Trophoblast cell (in vitro differentiated cells and primary cell): ENCODE data around the gene CHRD. TPM values are rescaled to one million over a fixed set of nuclear protein-coding genes. Genes with fewer than 3 reads are reported as not detected.

Experiments
- DNase-seq, 2 donors: peaks; one replicate each; pipeline ENCODE4 v3.0.0-alpha.2; 2016
- H2AFZ ChIP-seq: 2 replicates; pipeline ENCODE4 v1.6.1; 2013; ENCODE audit warnings: low read length, moderate library complexity, mild to moderate bottlenecking; ENCODE audit not compliant: insufficient read depth, poor library complexity
- H2AK5ac ChIP-seq: 2 replicates; pipeline ENCODE4 v1.6.1; 2013; ENCODE audit warnings: mild to moderate bottlenecking, low read length
- H2BK120ac ChIP-seq: 2 replicates; pipeline ENCODE4 v1.6.1; 2013; ENCODE audit warnings: low read length, mild to moderate bottlenecking, moderate library complexity; ENCODE audit not compliant: insufficient read depth, poor library complexity
- H2BK12ac ChIP-seq: 2 replicates; pipeline ENCODE4 v1.6.1; 2013; ENCODE audit warnings: mild to moderate bottlenecking, low read length, moderate library complexity
- H2BK5ac ChIP-seq: 2 replicates; pipeline ENCODE4 v1.6.1; 2013; ENCODE audit warnings: low read length, low read depth, moderate library complexity, mild to moderate bottlenecking; ENCODE audit not compliant: poor library complexity
- H3K14ac ChIP-seq: 2 replicates; pipeline ENCODE4 v1.6.1; 2013; ENCODE audit warnings: mild to moderate bottlenecking, low read length
- H3K18ac ChIP-seq: 2 replicates; pipeline ENCODE4 v1.6.1; 2013; ENCODE audit warnings: mild to moderate bottlenecking, low read length
- H3K23ac ChIP-seq: 2 replicates; pipeline ENCODE4 v1.6.1; 2013; ENCODE audit warnings: low read length
- H3K27ac ChIP-seq: 2 replicates; pipeline ENCODE4 v1.5.1; 2013; ENCODE audit warnings: low read depth, mild to moderate bottlenecking, inconsistent platforms, low read length, moderate library complexity
- H3K27me3 ChIP-seq: 2 replicates; pipeline ENCODE4 v1.6.1; 2013; ENCODE audit warnings: inconsistent platforms, mild to moderate bottlenecking, low read length, moderate library complexity; ENCODE audit not compliant: insufficient read depth
- H3K36me3 ChIP-seq, 2 experiments: 1 replicate in 1 of 2; 2 replicates in 1 of 2; pipeline ENCODE4 v1.6.1; 2013; ENCODE audit warnings: low read length in 2 of 2, mild to moderate bottlenecking in 2 of 2, moderate library complexity in 1 of 2; ENCODE audit not compliant: insufficient read depth in 2 of 2, control insufficient read depth in 1 of 2
- H3K4ac ChIP-seq: 2 replicates; pipeline ENCODE4 v1.6.1; 2013; ENCODE audit warnings: low read depth, mild to moderate bottlenecking, low read length, moderate library complexity
- H3K4me1 ChIP-seq, 2 experiments: 1 replicate in 1 of 2; 2 replicates in 1 of 2; pipeline ENCODE4 v1.6.1; 2013; ENCODE audit warnings: low read length in 2 of 2, mild to moderate bottlenecking in 2 of 2, moderate library complexity in 1 of 2; ENCODE audit not compliant: insufficient read depth in 2 of 2, control insufficient read depth in 1 of 2
- H3K4me2 ChIP-seq: 2 replicates; pipeline ENCODE4 v1.6.1; 2013; ENCODE audit warnings: inconsistent platforms, mild to moderate bottlenecking, low read length, moderate library complexity
- H3K4me3 ChIP-seq: 2 replicates; pipeline ENCODE4 v1.5.1; 2013; ENCODE audit warnings: mild to moderate bottlenecking, low read depth, low read length, inconsistent platforms
- H3K79me1 ChIP-seq: one replicate; pipeline ENCODE4 v1.6.1; 2013; ENCODE audit warnings: low read length
- H3K79me2 ChIP-seq: 2 replicates; pipeline ENCODE4 v1.6.1; 2013; ENCODE audit warnings: low read length, mild to moderate bottlenecking; ENCODE audit not compliant: control insufficient read depth, insufficient read depth, poor library complexity
- H3K9ac ChIP-seq: 2 replicates; pipeline ENCODE4 v1.6.1; 2013; ENCODE audit warnings: mild to moderate bottlenecking, low read length
- H3K9me3 ChIP-seq: 2 replicates; pipeline ENCODE4 v1.6.1; 2013; ENCODE audit warnings: low read depth, mild to moderate bottlenecking, control low read depth, inconsistent platforms, low read length; ENCODE audit not compliant: insufficient read depth
- H4K12ac ChIP-seq: 2 replicates; pipeline ENCODE4 v1.6.1; 2013; ENCODE audit warnings: low read depth, mild to moderate bottlenecking, low read length, moderate library complexity
- H4K8ac ChIP-seq: 2 replicates; pipeline ENCODE4 v1.6.1; 2013; ENCODE audit warnings: low read depth, mild to moderate bottlenecking, low read length, moderate library complexity
- H4K91ac ChIP-seq: one replicate; pipeline ENCODE4 v1.6.1; 2013; ENCODE audit warnings: low read depth, mild to moderate bottlenecking, low read length, moderate library complexity
- WGBS: extraction: QIAGEN DNeasy Blood & Tissue Kit; methylation state at CpG from one replicate; pipeline ENCODE4 v1.1.7; 2013; ENCODE audit warnings: missing lambda C conversion rate; ENCODE audit not compliant: insufficient read length, insufficient coverage; ENCODE audit errors: extremely low coverage; 5-methylcytosine and 5-hydroxymethylcytosine counted together
- polyA plus RNA-seq: library from polyadenylated mRNA; stranded (reverse); fragments of 200-250 nt; gene quantifications from 2 replicates; pipeline ENCODE4 v1.2.3, GENCODE V29; 2013

The CHRD gene
- 9.8 and 10.2 TPM in 2 replicates for polyA plus RNA-seq

- Histone ChIP-seq H3K4me1 (peaks cover 26 to 27% of the 10 kb centered on the region in 2 experiments), H4K91ac (peak within 1 kb of the TSS; percentile 59), H3K4ac (no peak within 1 kb of the TSS), H3K27ac (no peak within 1 kb of the TSS), H3K9ac (no peak within 1 kb of the TSS), H3K14ac (peak within 1 kb of the TSS; percentile 24), H3K4me2 (peak within 1 kb of the TSS; percentile 86), H2AFZ (no peak within 1 kb of the TSS), H2AK5ac (peak within 1 kb of the TSS; percentile 32), H3K79me1 (peaks cover 6% of the 10 kb centered on the region), H2BK12ac (peak within 1 kb of the TSS; percentile 41), H3K23ac (no peak within 1 kb of the TSS), H2BK120ac (peak within 1 kb of the TSS; percentile 7), H3K9me3 (peaks cover 2% of the 10 kb centered on the region), H4K12ac (no peak within 1 kb of the TSS), H3K18ac (peak within 1 kb of the TSS; percentile 25), H3K27me3 (peaks cover 19% of the 10 kb centered on the region), H3K4me3 (peak within 1 kb of the TSS; percentile 46), H2BK5ac (no peak within 1 kb of the TSS), H3K36me3 (peaks cover 1% of the 10 kb centered on the region in 2 experiments), H4K8ac (peak within 1 kb of the TSS; percentile 26), H3K79me2 (peaks cover 1% of the 10 kb centered on the region)
- no CpG with 5 or more reads among the region's 71 CpGs for WGBS
- peak in 1 of 2 donors; percentile 19 for DNase-seq
These were observed at the start of gene CHRD for GRCh38 chr3:184379358-184380184. TSS of gene CHRD (plus strand) at chr3:184380054. CDS start at chr3:184380319, 265 bp downstream.

DNA sequence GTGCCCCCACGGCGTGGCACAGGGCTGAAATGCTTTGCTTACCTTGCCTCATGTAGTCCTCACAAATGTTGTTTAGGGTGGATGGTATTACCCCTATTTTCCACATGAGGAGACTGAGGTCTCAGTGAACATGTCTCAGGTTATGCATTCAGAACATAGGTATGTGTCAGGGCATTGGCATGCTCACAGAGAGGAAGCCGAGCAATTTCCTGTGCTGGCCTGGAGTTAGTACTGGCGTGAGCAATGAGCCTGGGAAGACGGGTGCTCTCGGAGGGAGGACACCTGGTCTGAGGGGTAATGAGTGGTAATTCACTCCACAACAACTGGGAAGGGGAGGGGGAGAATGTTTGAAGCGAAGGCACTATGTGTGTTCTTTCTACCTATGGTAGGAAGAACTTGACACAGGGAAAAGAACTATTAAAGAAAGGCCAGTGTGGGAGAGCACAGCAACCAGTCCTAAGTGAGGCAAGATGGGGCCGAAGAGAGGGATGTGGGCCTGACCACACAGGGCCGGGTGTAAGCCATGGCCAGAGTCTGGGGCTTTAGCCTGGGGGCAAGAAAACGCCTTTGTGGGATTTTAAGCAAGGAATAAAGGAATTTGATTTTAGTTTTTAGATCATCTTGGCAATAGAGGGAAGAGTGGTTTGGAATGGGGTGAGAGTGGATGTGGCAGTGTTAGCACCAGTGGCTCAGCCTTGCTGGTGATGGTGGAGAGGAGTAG is 47.3 kb upstream of the CHRD start:
- peaks cover 53 to 66% of the 10 kb centered on the region in 2 experiments for H3K36me3 ChIP-seq
- peak overlapping the region; percentile 50 for H4K91ac ChIP-seq
- peaks cover 28 to 33% of the 10 kb centered on the region in 2 experiments for H3K4me1 ChIP-seq
- no peak overlapping the region for H3K23ac ChIP-seq
- H4K8ac ChIP-seq, result no peak overlapping the region
- peaks cover 5% of the 10 kb centered on the region for H3K9me3 ChIP-seq
- no peak overlapping the region for H3K4ac ChIP-seq
- H3K27me3 ChIP-seq, result no peaks in the 10 kb centered on the region
- peak overlapping the region; percentile 25 for H3K4me2 ChIP-seq
- H2BK5ac ChIP-seq, result peak overlapping the region; percentile 49
- H3K4me3 ChIP-seq, result no peak overlapping the region
- H4K12ac ChIP-seq, result no peak overlapping the region
- no peak overlapping the region for H3K9ac ChIP-seq
- H2AFZ ChIP-seq, result no peak overlapping the region
- peaks cover 20% of the 10 kb centered on the region for H3K79me1 ChIP-seq
- H3K14ac ChIP-seq, result peak overlapping the region; percentile 5
- no CpG with 5 or more reads among the region's 10 CpGs for WGBS
- H2BK12ac ChIP-seq, result no peak overlapping the region
- H3K27ac ChIP-seq, result peak overlapping the region; percentile 66
- peaks cover 9% of the 10 kb centered on the region for H3K79me2 ChIP-seq
- H2BK120ac ChIP-seq, result no peak overlapping the region
- DNase-seq, result peak; percentile 80 to 85
- H2AK5ac ChIP-seq, result no peak overlapping the region
- peak overlapping the region; percentile 10 for H3K18ac ChIP-seq

GRCh38 chr3:184333190-184333589 is 46.7 kb upstream of the CHRD start:
- peak overlapping the region; percentile 66 for H3K27ac ChIP-seq
- peak overlapping the region; percentile 50 for H4K91ac ChIP-seq
- no peak overlapping the region for H2BK120ac ChIP-seq
- DNase-seq, result peak; percentile 91 to 94
- no peaks in the 10 kb centered on the region for H3K27me3 ChIP-seq
- H2BK12ac ChIP-seq, result no peak overlapping the region
- H2AFZ ChIP-seq, result no peak overlapping the region
- no peak overlapping the region for H3K4me3 ChIP-seq
- H2BK5ac ChIP-seq, result peak overlapping the region; percentile 49
- H3K4me1 ChIP-seq, result peaks cover 28 to 33% of the 10 kb centered on the region in 2 experiments
- no peak overlapping the region for H4K12ac ChIP-seq
- no peak overlapping the region for H2AK5ac ChIP-seq
- peaks cover 47 to 59% of the 10 kb centered on the region in 2 experiments for H3K36me3 ChIP-seq
- H3K4ac ChIP-seq, result no peak overlapping the region
- no CpG with 5 or more reads among the region's 6 CpGs for WGBS
- no peak overlapping the region for H3K23ac ChIP-seq
- no peak overlapping the region for H3K4me2 ChIP-seq
- no peak overlapping the region for H3K14ac ChIP-seq
- H3K9me3 ChIP-seq, result peaks cover 5% of the 10 kb centered on the region
- peak overlapping the region; percentile 10 for H3K18ac ChIP-seq
- H3K79me1 ChIP-seq, result peaks cover 20% of the 10 kb centered on the region
- H3K79me2 ChIP-seq, result peaks cover 9% of the 10 kb centered on the region
- no peak overlapping the region for H3K9ac ChIP-seq
- H4K8ac ChIP-seq, result no peak overlapping the region

GRCh38 chr3:184333700-184334099 is 46.2 kb upstream of the CHRD start:
- Histone ChIP-seq H3K4me1 (peaks cover 28 to 34% of the 10 kb centered on the region in 2 experiments), H4K12ac (no peak overlapping the region), H3K14ac (peak overlapping the region; percentile 0), H3K36me3 (peaks cover 42 to 54% of the 10 kb centered on the region in 2 experiments), H2AK5ac (no peak overlapping the region), H3K9me3 (peaks cover 5% of the 10 kb centered on the region), H3K27ac (peak overlapping the region; percentile 65), H3K18ac (peak overlapping the region; percentile 26), H2BK120ac (peak overlapping the region; percentile 0), H2AFZ (no peak overlapping the region), H3K23ac (no peak overlapping the region), H3K79me2 (peaks cover 9% of the 10 kb centered on the region), H3K4me2 (no peak overlapping the region), H3K4me3 (peak overlapping the region; percentile 56), H3K27me3 (no peaks in the 10 kb centered on the region), H3K4ac (no peak overlapping the region), H4K91ac (peak overlapping the region; percentile 1), H2BK12ac (no peak overlapping the region), H3K9ac (no peak overlapping the region), H4K8ac (no peak overlapping the region), H3K79me1 (peaks cover 20% of the 10 kb centered on the region), H2BK5ac (peak overlapping the region; percentile 35)
- no CpG with 5 or more reads among the region's 3 CpGs for WGBS
- peak in 1 of 2 donors; percentile 22 for DNase-seq
